Liver (tissue), 9 donors: ENCODE data around the gene CMTM2. TPM values are rescaled to one million over a fixed set of nuclear protein-coding genes. Genes with fewer than 3 reads are reported as not detected.
A peak's percentile ranks its signal among the peaks of the same experiment; 100 is the strongest.

Experiments
- DNase-seq: peaks from one replicate; pipeline ENCODE4 v3.0.0-alpha.2; 2017; ENCODE audit warnings: low spot score
- H3K27ac ChIP-seq, 2 donors: one replicate each; pipeline ENCODE4 v1.7.0; 2013; ENCODE audit warnings: inconsistent platforms in 2 of 2, low read length in 2 of 2, control low read depth in 1 of 2, low read depth in 1 of 2, mild to moderate bottlenecking in 1 of 2
- H3K27me3 ChIP-seq, 4 donors: one replicate each; pipeline versions ENCODE4 v1.6.1 to v1.7.0; 2013; ENCODE audit warnings: low read length in 3 of 4, inconsistent platforms in 1 of 4, mild to moderate bottlenecking in 1 of 4, moderate library complexity in 1 of 4; ENCODE audit not compliant: control insufficient read depth in 4 of 4, insufficient read depth in 4 of 4
- H3K36me3 ChIP-seq, 4 donors: one replicate each; pipeline versions ENCODE4 v1.6.1 to v1.7.0; 2013; ENCODE audit warnings: low read length in 3 of 4, mild to moderate bottlenecking in 3 of 4, low read depth in 1 of 4, moderate library complexity in 1 of 4; ENCODE audit not compliant: control insufficient read depth in 4 of 4, insufficient read depth in 3 of 4
- H3K4me1 ChIP-seq, 4 donors: one replicate each; pipeline versions ENCODE4 v1.6.1 to v1.7.0; 2013; ENCODE audit warnings: low read length in 3 of 4, mild to moderate bottlenecking in 3 of 4, moderate library complexity in 1 of 4; ENCODE audit not compliant: control insufficient read depth in 4 of 4, insufficient read depth in 4 of 4
- H3K4me3 ChIP-seq, 3 donors: one replicate each; pipeline versions ENCODE4 v1.6.1 to v1.7.0; 2013; ENCODE audit warnings: low read length in 3 of 3, control low read depth in 1 of 3, low read depth in 1 of 3, mild to moderate bottlenecking in 1 of 3
- H3K9ac ChIP-seq, 2 donors: one replicate each; pipeline ENCODE4 v1.7.0; 2013; ENCODE audit warnings: low read length in 2 of 2, mild to moderate bottlenecking in 2 of 2, moderate library complexity in 2 of 2, control low read depth in 1 of 2, low read depth in 1 of 2
- H3K9me3 ChIP-seq, 4 donors: one replicate each; pipeline versions ENCODE4 v1.6.1 to v1.7.0; 2013; ENCODE audit warnings: low read length in 3 of 4; ENCODE audit not compliant: control insufficient read depth in 4 of 4
- EGR1 ChIP-seq, 2 donors: IDR thresholded peaks; 2 replicates each; pipeline ENCODE4 v1.6.1; 2016 to 2018; ENCODE audit warnings: antibody characterized with exemption in 2 of 2, low read depth in 2 of 2
- FOXA1 ChIP-seq: IDR thresholded peaks from 2 replicates; pipeline ENCODE4 v1.6.1; 2016; ENCODE audit warnings: antibody characterized with exemption
- FOXA2 ChIP-seq: IDR thresholded peaks from 2 replicates; pipeline ENCODE4 v1.6.1; 2016; ENCODE audit warnings: antibody characterized with exemption
- HNF4A ChIP-seq, 2 donors: conservative IDR thresholded peaks; 2 replicates each; pipeline ENCODE4 v1.6.1; 2016; ENCODE audit warnings: antibody characterized with exemption in 2 of 2, mild to moderate bottlenecking in 2 of 2
- HNF4G ChIP-seq: IDR thresholded peaks from 2 replicates; pipeline ENCODE4 v1.6.1; 2016; ENCODE audit warnings: antibody characterized with exemption
- JUND ChIP-seq, 2 donors: IDR thresholded peaks; 2 replicates each; pipeline ENCODE4 v1.6.1; 2016; ENCODE audit warnings: antibody characterized with exemption in 2 of 2
- RAD21 ChIP-seq, 2 donors: IDR thresholded peaks; 2 replicates each; pipeline ENCODE4 v1.6.1; 2016; ENCODE audit warnings: antibody characterized with exemption in 2 of 2, mild to moderate bottlenecking in 2 of 2
- RXRA ChIP-seq, 2 donors: IDR thresholded peaks; 2 replicates each; pipeline ENCODE4 v1.6.1; 2017 to 2018; ENCODE audit warnings: antibody characterized with exemption in 2 of 2, mild to moderate bottlenecking in 1 of 2
- TAF1 ChIP-seq: conservative IDR thresholded peaks from 2 replicates; pipeline ENCODE4 v1.6.1; 2016; ENCODE audit warnings: antibody characterized with exemption, mild to moderate bottlenecking
- YY1 ChIP-seq: IDR thresholded peaks from 2 replicates; pipeline ENCODE4 v1.6.1; 2016; ENCODE audit warnings: antibody characterized with exemption, mild to moderate bottlenecking
- WGBS: extraction: QIAGEN DNeasy Blood & Tissue Kit; methylation state at CpG from one replicate; pipeline ENCODE4 v1.1.7; 2013; 5-methylcytosine and 5-hydroxymethylcytosine counted together
- polyA plus RNA-seq, 2 donors: library from polyadenylated mRNA; stranded (reverse) in 1 of 2; unstranded in 1 of 2; fragments of 200-250 nt in 1 of 2; fragments of >200 nt in 1 of 2; fragmentation: Nextera tagmentation in 1 of 2; extraction: Ambion mirVana in 1 of 2; gene quantifications; one replicate each; pipeline versions ENCODE4 v1.2.1 to v1.2.3, GENCODE V29; 2013 to 2015
- total RNA-seq, 2 donors: library from RNA; depleted of rRNA; stranded (reverse); fragments of >200 nt; gene quantifications; one replicate each; pipeline ENCODE4 v1.2.3, GENCODE V29; 2014
- TF ChIP-seq, protein P1 (sequence below): IDR thresholded peaks from 2 replicates; pipeline ENCODE4 v1.6.1; 2016; ENCODE audit warnings: antibody characterized with exemption, mild to moderate bottlenecking
- TF ChIP-seq, protein P2 (sequence below): IDR thresholded peaks from 2 replicates; pipeline ENCODE4 v1.6.1; 2016; ENCODE audit warnings: antibody characterized with exemption
- TF ChIP-seq, protein P3 (sequence below): IDR thresholded peaks from 2 replicates; pipeline ENCODE4 v1.6.1; 2016; ENCODE audit warnings: antibody characterized with exemption
- TF ChIP-seq, protein P4 (sequence below): fragments of 150-350 bp; IDR thresholded peaks from 2 replicates; pipeline ENCODE4 v1.5.1; 2017; ENCODE audit warnings: improper control_type of control experiment, low read depth, low read length; ENCODE audit not compliant: missing input control
- TF ChIP-seq, protein P5 (sequence below): IDR thresholded peaks from 2 replicates; pipeline ENCODE4 v1.6.1; 2016; ENCODE audit warnings: antibody characterized with exemption
- donor health status: healthy.
- donor health status: healthy.
- donor health status: healthy.
- donor health status: healthy.
- donor health status: healthy.

CMTM2 gene
- total and polyA plus RNA-seq, 4 donors: 0.50 to 1.1 (median 0.62) TPM

DNA sequence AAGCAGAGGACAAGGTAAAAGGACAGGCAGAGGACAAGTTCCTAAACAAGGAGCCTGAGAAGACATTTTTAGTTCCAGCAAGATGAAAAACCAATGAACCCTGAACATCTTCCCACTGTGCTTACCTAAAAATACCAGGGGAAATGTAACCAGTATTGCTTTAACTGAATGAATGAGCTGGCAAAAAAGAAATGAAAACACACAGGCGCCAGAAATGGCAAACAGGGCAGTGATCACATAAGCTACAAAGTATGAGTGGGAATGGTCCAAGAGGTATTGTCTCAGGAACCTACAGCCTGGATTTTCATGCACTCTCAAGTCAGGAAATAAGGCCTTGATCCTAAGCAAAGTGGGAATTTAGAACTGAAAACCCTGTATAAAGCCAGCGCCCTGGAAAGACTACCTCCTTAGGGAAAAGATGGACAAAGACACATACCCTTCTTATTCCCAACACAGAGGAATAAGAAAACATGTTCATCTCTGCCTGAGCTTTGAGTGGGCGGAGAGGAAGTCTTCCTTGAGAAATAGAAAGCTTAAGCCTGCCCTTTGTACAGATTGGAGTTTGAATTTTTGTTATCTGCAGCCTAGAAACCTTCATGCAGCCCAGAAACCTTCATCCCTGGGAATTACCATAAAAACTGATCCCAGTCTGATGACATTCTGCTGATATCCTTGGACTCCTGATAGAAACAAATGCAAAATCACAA is 2.1 kb downstream of the CMTM2 start:
- H3K27ac ChIP-seq: no peak overlapping the region
- no peak for DNase-seq

DNA sequence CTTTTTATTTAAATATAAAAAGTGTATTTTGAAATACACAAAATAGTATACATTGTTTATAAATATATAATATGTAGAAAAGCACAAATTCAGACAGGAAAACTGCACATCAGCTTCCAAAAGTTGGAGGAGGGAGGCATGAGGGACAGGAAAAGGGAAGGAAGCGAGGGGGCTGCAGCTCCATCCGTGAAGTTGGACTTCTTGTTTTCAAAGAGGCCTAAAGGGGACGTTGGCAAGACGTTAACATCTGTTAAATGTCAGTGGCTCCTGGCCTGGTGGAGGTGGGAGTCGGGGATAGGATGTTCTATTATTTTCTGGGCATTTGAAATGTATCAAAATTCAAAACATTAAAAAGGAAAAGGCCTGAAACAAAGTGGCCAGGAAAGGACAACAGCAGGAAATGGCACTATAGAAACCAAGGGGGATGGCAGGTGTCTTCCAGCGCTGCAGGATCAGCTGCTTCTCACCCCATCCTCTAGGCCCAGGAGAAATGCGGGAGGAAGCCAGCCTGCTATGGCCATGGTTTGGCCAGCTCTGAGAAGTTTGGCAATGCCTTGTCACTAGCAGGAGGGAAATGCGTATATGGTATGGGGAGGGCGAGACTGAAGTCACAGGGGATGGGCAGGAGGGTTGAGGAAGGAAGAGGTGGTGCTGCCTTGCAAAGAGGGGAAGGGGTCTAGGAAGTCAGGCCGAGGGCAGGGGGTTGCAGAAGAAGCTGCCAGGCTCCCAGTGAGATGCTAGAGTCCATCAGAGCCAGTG is 6.4 kb downstream of the CMTM2 start:
- no peaks in the 10 kb centered on the region for H3K4me1 ChIP-seq
- no peak overlapping the region for H3K9ac ChIP-seq
- H3K9me3 ChIP-seq: no peaks in the 10 kb centered on the region
- 72% methylated on average over 10 of the region's 10 CpGs for WGBS
- no peaks in the 10 kb centered on the region for H3K27me3 ChIP-seq
- H3K36me3 ChIP-seq: no peaks in the 10 kb centered on the region
- DNase-seq: no peak
- peak overlapping the region in 1 of 2 donors; percentile 37 for H3K27ac ChIP-seq
- H3K4me3 ChIP-seq: no peak overlapping the region
- TF ChIP-seq RAD21 (IDR thresholded peaks at IDR 0.05) (no peak), HNF4G (no peak), FOXA1 (no peak), EGR1 (IDR thresholded peaks at IDR 0.05; ENCODE audit: low read depth in 2 of 2) (no peak), FOXA2 (no peak)
- TF ChIP-seq, protein P1, sequence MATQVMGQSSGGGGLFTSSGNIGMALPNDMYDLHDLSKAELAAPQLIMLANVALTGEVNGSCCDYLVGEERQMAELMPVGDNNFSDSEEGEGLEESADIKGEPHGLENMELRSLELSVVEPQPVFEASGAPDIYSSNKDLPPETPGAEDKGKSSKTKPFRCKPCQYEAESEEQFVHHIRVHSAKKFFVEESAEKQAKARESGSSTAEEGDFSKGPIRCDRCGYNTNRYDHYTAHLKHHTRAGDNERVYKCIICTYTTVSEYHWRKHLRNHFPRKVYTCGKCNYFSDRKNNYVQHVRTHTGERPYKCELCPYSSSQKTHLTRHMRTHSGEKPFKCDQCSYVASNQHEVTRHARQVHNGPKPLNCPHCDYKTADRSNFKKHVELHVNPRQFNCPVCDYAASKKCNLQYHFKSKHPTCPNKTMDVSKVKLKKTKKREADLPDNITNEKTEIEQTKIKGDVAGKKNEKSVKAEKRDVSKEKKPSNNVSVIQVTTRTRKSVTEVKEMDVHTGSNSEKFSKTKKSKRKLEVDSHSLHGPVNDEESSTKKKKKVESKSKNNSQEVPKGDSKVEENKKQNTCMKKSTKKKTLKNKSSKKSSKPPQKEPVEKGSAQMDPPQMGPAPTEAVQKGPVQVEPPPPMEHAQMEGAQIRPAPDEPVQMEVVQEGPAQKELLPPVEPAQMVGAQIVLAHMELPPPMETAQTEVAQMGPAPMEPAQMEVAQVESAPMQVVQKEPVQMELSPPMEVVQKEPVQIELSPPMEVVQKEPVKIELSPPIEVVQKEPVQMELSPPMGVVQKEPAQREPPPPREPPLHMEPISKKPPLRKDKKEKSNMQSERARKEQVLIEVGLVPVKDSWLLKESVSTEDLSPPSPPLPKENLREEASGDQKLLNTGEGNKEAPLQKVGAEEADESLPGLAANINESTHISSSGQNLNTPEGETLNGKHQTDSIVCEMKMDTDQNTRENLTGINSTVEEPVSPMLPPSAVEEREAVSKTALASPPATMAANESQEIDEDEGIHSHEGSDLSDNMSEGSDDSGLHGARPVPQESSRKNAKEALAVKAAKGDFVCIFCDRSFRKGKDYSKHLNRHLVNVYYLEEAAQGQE: no peak
- TF ChIP-seq, protein P2, sequence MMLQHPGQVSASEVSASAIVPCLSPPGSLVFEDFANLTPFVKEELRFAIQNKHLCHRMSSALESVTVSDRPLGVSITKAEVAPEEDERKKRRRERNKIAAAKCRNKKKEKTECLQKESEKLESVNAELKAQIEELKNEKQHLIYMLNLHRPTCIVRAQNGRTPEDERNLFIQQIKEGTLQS: no peak
- TF ChIP-seq, protein P3, sequence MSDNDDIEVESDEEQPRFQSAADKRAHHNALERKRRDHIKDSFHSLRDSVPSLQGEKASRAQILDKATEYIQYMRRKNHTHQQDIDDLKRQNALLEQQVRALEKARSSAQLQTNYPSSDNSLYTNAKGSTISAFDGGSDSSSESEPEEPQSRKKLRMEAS: no peak

More for the DNA sequence above, 2.1 kb downstream of the CMTM2 start:
- no peak overlapping the region for H3K9ac ChIP-seq
- H3K4me3 ChIP-seq: no peak overlapping the region
- peaks cover 0 to 9% (median 0%) of the 10 kb centered on the region in 4 donors for H3K27me3 ChIP-seq
- 94% methylated on average over 3 of the region's 3 CpGs for WGBS
- TF ChIP-seq FOXA2: no peak
- TF ChIP-seq, protein P4, sequence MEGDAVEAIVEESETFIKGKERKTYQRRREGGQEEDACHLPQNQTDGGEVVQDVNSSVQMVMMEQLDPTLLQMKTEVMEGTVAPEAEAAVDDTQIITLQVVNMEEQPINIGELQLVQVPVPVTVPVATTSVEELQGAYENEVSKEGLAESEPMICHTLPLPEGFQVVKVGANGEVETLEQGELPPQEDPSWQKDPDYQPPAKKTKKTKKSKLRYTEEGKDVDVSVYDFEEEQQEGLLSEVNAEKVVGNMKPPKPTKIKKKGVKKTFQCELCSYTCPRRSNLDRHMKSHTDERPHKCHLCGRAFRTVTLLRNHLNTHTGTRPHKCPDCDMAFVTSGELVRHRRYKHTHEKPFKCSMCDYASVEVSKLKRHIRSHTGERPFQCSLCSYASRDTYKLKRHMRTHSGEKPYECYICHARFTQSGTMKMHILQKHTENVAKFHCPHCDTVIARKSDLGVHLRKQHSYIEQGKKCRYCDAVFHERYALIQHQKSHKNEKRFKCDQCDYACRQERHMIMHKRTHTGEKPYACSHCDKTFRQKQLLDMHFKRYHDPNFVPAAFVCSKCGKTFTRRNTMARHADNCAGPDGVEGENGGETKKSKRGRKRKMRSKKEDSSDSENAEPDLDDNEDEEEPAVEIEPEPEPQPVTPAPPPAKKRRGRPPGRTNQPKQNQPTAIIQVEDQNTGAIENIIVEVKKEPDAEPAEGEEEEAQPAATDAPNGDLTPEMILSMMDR: no peak
- TF ChIP-seq TAF1: no peak
- TF ChIP-seq EGR1 (IDR thresholded peaks at IDR 0.05; ENCODE audit: low read depth in 2 of 2): no peak
- no peak for TF ChIP-seq HNF4A (conservative IDR thresholded peaks at IDR 0.05)
- TF ChIP-seq FOXA1: no peak
- TF ChIP-seq, protein P1: no peak
- no peak for TF ChIP-seq JUND (IDR thresholded peaks at IDR 0.05)
- no peak for TF ChIP-seq RXRA (IDR thresholded peaks at IDR 0.05)
- no peak for TF ChIP-seq YY1
- no peak for TF ChIP-seq HNF4G
- TF ChIP-seq RAD21 (IDR thresholded peaks at IDR 0.05): no peak
- TF ChIP-seq, protein P5, sequence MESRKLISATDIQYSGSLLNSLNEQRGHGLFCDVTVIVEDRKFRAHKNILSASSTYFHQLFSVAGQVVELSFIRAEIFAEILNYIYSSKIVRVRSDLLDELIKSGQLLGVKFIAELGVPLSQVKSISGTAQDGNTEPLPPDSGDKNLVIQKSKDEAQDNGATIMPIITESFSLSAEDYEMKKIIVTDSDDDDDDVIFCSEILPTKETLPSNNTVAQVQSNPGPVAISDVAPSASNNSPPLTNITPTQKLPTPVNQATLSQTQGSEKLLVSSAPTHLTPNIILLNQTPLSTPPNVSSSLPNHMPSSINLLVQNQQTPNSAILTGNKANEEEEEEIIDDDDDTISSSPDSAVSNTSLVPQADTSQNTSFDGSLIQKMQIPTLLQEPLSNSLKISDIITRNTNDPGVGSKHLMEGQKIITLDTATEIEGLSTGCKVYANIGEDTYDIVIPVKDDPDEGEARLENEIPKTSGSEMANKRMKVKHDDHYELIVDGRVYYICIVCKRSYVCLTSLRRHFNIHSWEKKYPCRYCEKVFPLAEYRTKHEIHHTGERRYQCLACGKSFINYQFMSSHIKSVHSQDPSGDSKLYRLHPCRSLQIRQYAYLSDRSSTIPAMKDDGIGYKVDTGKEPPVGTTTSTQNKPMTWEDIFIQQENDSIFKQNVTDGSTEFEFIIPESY: no peak
- no peaks in the 10 kb centered on the region for H3K36me3 ChIP-seq
- H3K9me3 ChIP-seq: no peaks in the 10 kb centered on the region
- peaks cover 4 to 12% (median 5%) of the 10 kb centered on the region in 4 donors for H3K4me1 ChIP-seq
